Dendritic cell treated with granulocyte-macrophage colony-stimulating factor and Interleukin-4, amounts not matched to agents 40 ng/mL and 50 ng/mL, for 4 days (primary cell): ENCODE data around the gene SPDYA.
"Not testable (repeated sequence)": the region's sequence is repeated elsewhere in the genome, so short reads cannot be mapped to it uniquely, and the experiment has no call there.

Source experiments
- H3K27ac Mint-ChIP-seq: one replicate; pipeline ENCODE4 v1.8.0; 2022; ENCODE audit warnings: mild to moderate bottlenecking, mixed read lengths
- H3K27me3 Mint-ChIP-seq: one replicate; pipeline ENCODE4 v1.8.0; 2022; ENCODE audit warnings: mild to moderate bottlenecking, mixed read lengths
- H3K36me3 Mint-ChIP-seq: one replicate; pipeline ENCODE4 v1.8.0; 2022; ENCODE audit warnings: low read depth, mixed read lengths
- H3K4me1 Mint-ChIP-seq: one replicate; pipeline ENCODE4 v1.8.0; 2022; ENCODE audit warnings: low read depth, mixed read lengths
- H3K4me3 Mint-ChIP-seq: one replicate; pipeline ENCODE4 v1.8.0; 2022; ENCODE audit warnings: mild to moderate bottlenecking, moderate library complexity, mixed read lengths
- H3K9me3 Mint-ChIP-seq: one replicate; pipeline ENCODE4 v1.8.0; 2022; ENCODE audit warnings: mixed read lengths
- intact Hi-C: fragments of 100-400 bp; cut with micrococcal nuclease; formaldehyde crosslinking; loops from one replicate; pipeline ENCODE4 v1.15.0; 2022

Gene SPDYA

GRCh38 chr2:28810384-28811285 lies at the start of gene SPDYA:
Gene SPDYA (plus strand): TSS chr2:28810834. CDS start chr2:28816015, 5,181 bp downstream.
- Mint-ChIP-seq H3K4me3 (peak within 1 kb of the TSS; percentile 83), H3K9me3 (no peaks in the 10 kb centered on the region), H3K36me3 (peaks cover 23% of the 10 kb centered on the region), H3K27ac (peak within 1 kb of the TSS; percentile 17), H3K27me3 (peaks cover 13% of the 10 kb centered on the region), H3K4me1 (peaks cover 18% of the 10 kb centered on the region)
- intact Hi-C loops: no loop called here

- no peaks in the 10 kb centered on the region for H3K27me3 Mint-ChIP-seq
- H3K4me3 Mint-ChIP-seq: no peak overlapping the region
- no peak overlapping the region for H3K27ac Mint-ChIP-seq
- peaks cover 15% of the 10 kb centered on the region for H3K36me3 Mint-ChIP-seq
- intact Hi-C loops: no loop called here
- H3K9me3 Mint-ChIP-seq: no peaks in the 10 kb centered on the region
- peaks cover 36% of the 10 kb centered on the region for H3K4me1 Mint-ChIP-seq
Observed at GRCh38 chr2:28761420-28761819, 49.2 kb upstream of the SPDYA start.

- Mint-ChIP-seq H3K9me3 (no peaks in the 10 kb centered on the region), H3K27me3 (no peaks in the 10 kb centered on the region), H3K4me1 (peaks cover 41% of the 10 kb centered on the region), H3K4me3 (no peak overlapping the region), H3K27ac (no peak overlapping the region), H3K36me3 (peaks cover 7% of the 10 kb centered on the region)
- intact Hi-C loops: no loop called here
Observed at GRCh38 chr2:28764909-28765711, 45.5 kb upstream of the SPDYA start.

GRCh38 chr2:28766070-28766469 lies 44.6 kb upstream of the SPDYA start:
- intact Hi-C loops: no loop called here
- peaks cover 39% of the 10 kb centered on the region for H3K4me1 Mint-ChIP-seq
- H3K9me3 Mint-ChIP-seq: no peaks in the 10 kb centered on the region
- no peak overlapping the region for H3K27ac Mint-ChIP-seq
- H3K4me3 Mint-ChIP-seq: no peak overlapping the region
- H3K27me3 Mint-ChIP-seq: no peaks in the 10 kb centered on the region
- peaks cover 2% of the 10 kb centered on the region for H3K36me3 Mint-ChIP-seq

GRCh38 chr2:28767337-28767736 lies 43.3 kb upstream of the SPDYA start:
- Mint-ChIP-seq H3K27ac (no peak overlapping the region), H3K27me3 (no peaks in the 10 kb centered on the region), H3K4me3 (no peak overlapping the region), H3K36me3 (no peaks in the 10 kb centered on the region), H3K4me1 (peaks cover 44% of the 10 kb centered on the region), H3K9me3 (no peaks in the 10 kb centered on the region)
- intact Hi-C loops: no loop called here

GRCh38 chr2:28768422-28768821 lies 42.2 kb upstream of the SPDYA start:
- no peak overlapping the region for H3K27ac Mint-ChIP-seq
- peaks cover 40% of the 10 kb centered on the region for H3K4me1 Mint-ChIP-seq
- no peak overlapping the region for H3K4me3 Mint-ChIP-seq

GRCh38 chr2:28768952-28769351 lies 41.7 kb upstream of the SPDYA start:
- Mint-ChIP-seq H3K4me3 (no peak overlapping the region), H3K36me3 (no peaks in the 10 kb centered on the region)
- intact Hi-C loops: no loop called here

More at GRCh38 chr2:28768422-28768821, 42.2 kb upstream of the SPDYA start:
- no peaks in the 10 kb centered on the region for H3K9me3 Mint-ChIP-seq
- intact Hi-C loops: no loop called here
- H3K36me3 Mint-ChIP-seq: no peaks in the 10 kb centered on the region
- no peaks in the 10 kb centered on the region for H3K27me3 Mint-ChIP-seq

GRCh38 chr2:28772351-28772750 lies 38.3 kb upstream of the SPDYA start:
- Mint-ChIP-seq H3K27me3 (no peaks in the 10 kb centered on the region), H3K27ac (no peak overlapping the region), H3K4me1 (peaks cover 49% of the 10 kb centered on the region), H3K9me3 (no peaks in the 10 kb centered on the region), H3K36me3 (peaks cover 16% of the 10 kb centered on the region), H3K4me3 (no peak overlapping the region)
- intact Hi-C loops: no loop called here

More at GRCh38 chr2:28768952-28769351, 41.7 kb upstream of the SPDYA start:
- Mint-ChIP-seq H3K9me3 (no peaks in the 10 kb centered on the region), H3K27ac (peak overlapping the region; percentile 57), H3K4me1 (peaks cover 35% of the 10 kb centered on the region), H3K27me3 (no peaks in the 10 kb centered on the region)

GRCh38 chr2:28776471-28776870 lies 34.2 kb upstream of the SPDYA start:
- no peaks in the 10 kb centered on the region for H3K27me3 Mint-ChIP-seq
- no peaks in the 10 kb centered on the region for H3K9me3 Mint-ChIP-seq
- no peak overlapping the region for H3K4me3 Mint-ChIP-seq
- H3K27ac Mint-ChIP-seq: no peak overlapping the region
- peaks cover 41% of the 10 kb centered on the region for H3K36me3 Mint-ChIP-seq
- intact Hi-C loops: no loop called here
- peaks cover 30% of the 10 kb centered on the region for H3K4me1 Mint-ChIP-seq

GRCh38 chr2:28778392-28778791 lies 32.2 kb upstream of the SPDYA start:
- Mint-ChIP-seq H3K4me3 (no peak overlapping the region), H3K36me3 (peaks cover 55% of the 10 kb centered on the region), H3K4me1 (peaks cover 23% of the 10 kb centered on the region), H3K27me3 (no peaks in the 10 kb centered on the region), H3K27ac (no peak overlapping the region), H3K9me3 (no peaks in the 10 kb centered on the region)
- intact Hi-C loops: no loop called here

- intact Hi-C loops: no loop called here
- Mint-ChIP-seq H3K4me1 (peaks cover 23% of the 10 kb centered on the region), H3K36me3 (peaks cover 61% of the 10 kb centered on the region), H3K9me3 (no peaks in the 10 kb centered on the region), H3K27ac (no peak overlapping the region), H3K27me3 (no peaks in the 10 kb centered on the region), H3K4me3 (no peak overlapping the region)
Observed at GRCh38 chr2:28779001-28779400, 31.6 kb upstream of the SPDYA start.

- Mint-ChIP-seq H3K27ac (no peak overlapping the region), H3K4me1 (peaks cover 19% of the 10 kb centered on the region), H3K27me3 (no peaks in the 10 kb centered on the region), H3K4me3 (no peak overlapping the region), H3K36me3 (peaks cover 76% of the 10 kb centered on the region), H3K9me3 (no peaks in the 10 kb centered on the region)
- intact Hi-C loops: loop anchor here (10.0 kb wide), 1 partner anchor 216 kb away; no protein-coding TSS in a partner anchor
Observed at GRCh38 chr2:28780496-28780895, 30.1 kb upstream of the SPDYA start.

GRCh38 chr2:28782423-28782822 lies 28.2 kb upstream of the SPDYA start:
- intact Hi-C loops: loop anchor here (10.0 kb wide), 1 partner anchor 218 kb away; no protein-coding TSS in a partner anchor
- Mint-ChIP-seq H3K27me3 (no peaks in the 10 kb centered on the region), H3K36me3 (peaks cover 79% of the 10 kb centered on the region), H3K9me3 (no peaks in the 10 kb centered on the region), H3K4me1 (peaks cover 6% of the 10 kb centered on the region), H3K27ac (no peak overlapping the region), H3K4me3 (no peak overlapping the region)

- peaks cover 87% of the 10 kb centered on the region for H3K36me3 Mint-ChIP-seq
- intact Hi-C loops: loop anchor here (10.0 kb wide), 1 partner anchor 220 kb away; no protein-coding TSS in a partner anchor
- H3K27me3 Mint-ChIP-seq: not testable (repeated sequence)
Observed at GRCh38 chr2:28784570-28784969, 26.1 kb upstream of the SPDYA start.

More at GRCh38 chr2:28784570-28784969, 26.1 kb upstream of the SPDYA start:
- not testable (repeated sequence) for H3K27ac Mint-ChIP-seq, H3K4me1 Mint-ChIP-seq, H3K4me3 Mint-ChIP-seq, H3K9me3 Mint-ChIP-seq
